T-helper 1 cell (primary cell): ENCODE measurements around the gene CCDC70.
"Not testable (repeated sequence)": the region's sequence is repeated elsewhere in the genome, so short reads cannot be mapped to it uniquely, and the experiment has no call there.

Experiments
- DNase-seq, 5 donors: peaks; one replicate each; pipeline ENCODE4 v3.0.0-alpha.2; 2012 to 2020
- total RNA-seq, 4 donors: gene quantifications; one replicate each; lab custom pipeline; 2026; lab: John Stamatoyannopoulos, UW

Gene CCDC70
- total RNA-seq: 0 reads per million in 4 donors

DNA sequence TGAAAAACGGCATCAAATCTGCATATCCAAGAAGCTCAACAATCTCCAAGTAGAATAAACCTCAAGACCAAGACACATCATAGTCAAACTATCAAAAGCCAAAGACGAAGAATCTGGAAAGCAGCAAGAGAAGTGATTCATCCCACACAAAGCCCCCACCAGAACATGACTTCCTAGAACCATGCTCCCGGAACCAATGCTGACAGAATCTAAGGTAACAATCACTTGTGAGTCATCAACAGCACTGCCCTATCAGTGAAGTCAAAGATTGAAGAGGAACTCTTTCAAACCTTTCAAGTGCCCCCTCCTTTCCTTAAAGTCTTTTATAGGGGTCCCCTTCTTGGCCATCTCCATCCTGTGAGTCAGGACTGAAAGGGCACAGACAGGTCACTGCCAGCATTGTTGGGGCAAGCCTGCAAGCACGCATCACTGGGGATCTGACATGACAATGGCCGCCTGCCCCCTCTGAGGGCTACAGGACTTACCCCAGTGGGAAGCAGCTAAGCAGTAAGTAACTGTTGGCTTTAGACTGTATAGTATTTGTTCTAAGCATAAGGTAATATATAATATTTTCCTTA is at the start of gene CCDC70:
Gene CCDC70 (plus strand): TSS at position 247 of the 578 bp plus-strand sequence. CDS start 3,443 bp downstream, outside the sequence.
- peak in 1 of 5 donors; percentile 38 for DNase-seq

DNA sequence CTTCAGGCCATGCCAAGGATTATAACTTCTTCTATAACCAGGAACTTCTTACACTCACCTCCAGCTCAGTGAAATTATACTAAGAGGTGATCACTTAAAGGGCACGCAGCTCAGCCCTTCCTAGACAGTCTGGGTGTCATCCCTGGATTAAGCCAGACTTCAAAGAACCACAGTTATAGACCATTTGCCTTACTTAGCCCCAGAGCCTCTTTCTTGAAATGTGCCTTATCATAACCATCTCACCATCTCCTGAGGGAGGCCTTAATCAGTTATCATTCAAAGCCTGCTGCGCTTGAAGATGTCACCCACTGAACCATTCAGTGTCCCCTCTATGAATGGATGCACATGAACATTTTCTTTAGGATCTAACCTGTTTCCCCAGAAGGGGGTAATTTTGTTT is 47.7 kb upstream of the CCDC70 start:
- no peak for DNase-seq

DNA sequence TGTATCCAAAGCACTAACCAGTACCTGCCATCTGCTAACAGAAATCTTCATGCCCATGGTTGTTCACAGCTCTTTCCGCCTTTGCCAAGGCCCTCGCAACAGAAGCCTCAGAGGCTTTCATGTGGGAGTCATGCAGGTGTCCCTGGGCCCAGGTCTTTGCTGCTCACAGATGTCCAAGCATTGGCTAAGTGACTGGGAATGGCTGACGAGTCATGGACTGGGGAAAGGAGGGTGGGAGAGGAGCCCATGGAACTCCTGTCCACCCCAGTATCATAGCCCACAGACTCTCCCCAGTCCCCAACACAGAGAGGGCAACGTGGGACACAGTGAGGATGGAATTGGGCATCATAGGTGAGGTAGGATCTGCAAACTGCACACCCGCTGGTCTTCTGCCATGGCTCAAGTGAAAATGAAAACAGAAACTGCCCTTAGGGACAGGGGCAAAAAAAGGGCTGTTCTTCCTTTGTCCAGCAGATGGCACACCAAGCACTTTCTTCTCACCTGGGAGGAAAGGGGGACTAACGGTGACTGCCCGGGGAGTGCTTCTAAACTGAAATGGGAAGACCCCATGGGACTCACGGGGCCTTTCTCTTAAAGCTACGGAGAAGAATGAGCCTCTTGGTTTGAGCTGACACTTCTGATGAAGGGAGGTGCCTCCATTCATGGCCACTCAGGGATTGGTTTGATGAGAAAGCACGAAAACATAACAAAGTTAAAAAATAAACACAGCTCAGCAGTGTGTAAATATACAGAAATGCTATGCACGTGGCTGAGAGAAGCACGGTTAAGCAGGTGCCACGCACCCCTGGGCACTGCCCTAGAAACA is 46.7 kb upstream of the CCDC70 start:
- peak; percentile 39 to 72 (median 58) for DNase-seq

DNA sequence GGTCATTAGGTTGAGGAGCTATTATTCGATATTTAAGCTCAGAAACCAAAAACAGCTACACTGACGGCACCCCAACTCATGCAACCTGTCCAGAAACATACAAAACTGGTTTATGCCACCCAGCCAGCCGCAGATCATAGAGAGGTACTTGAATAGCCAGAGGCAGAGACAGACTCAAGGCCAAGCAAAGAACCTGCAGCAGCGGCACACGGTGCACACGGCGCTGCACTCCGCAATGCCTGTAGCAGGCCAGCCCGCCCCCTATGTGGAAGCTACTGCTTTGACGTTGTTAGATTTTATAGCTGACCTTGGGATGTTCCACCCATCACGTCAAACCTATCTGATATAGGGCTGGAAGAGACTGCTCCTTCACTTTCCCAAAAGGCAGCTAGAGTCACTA is 45.9 kb upstream of the CCDC70 start:
- DNase-seq: no peak

DNA sequence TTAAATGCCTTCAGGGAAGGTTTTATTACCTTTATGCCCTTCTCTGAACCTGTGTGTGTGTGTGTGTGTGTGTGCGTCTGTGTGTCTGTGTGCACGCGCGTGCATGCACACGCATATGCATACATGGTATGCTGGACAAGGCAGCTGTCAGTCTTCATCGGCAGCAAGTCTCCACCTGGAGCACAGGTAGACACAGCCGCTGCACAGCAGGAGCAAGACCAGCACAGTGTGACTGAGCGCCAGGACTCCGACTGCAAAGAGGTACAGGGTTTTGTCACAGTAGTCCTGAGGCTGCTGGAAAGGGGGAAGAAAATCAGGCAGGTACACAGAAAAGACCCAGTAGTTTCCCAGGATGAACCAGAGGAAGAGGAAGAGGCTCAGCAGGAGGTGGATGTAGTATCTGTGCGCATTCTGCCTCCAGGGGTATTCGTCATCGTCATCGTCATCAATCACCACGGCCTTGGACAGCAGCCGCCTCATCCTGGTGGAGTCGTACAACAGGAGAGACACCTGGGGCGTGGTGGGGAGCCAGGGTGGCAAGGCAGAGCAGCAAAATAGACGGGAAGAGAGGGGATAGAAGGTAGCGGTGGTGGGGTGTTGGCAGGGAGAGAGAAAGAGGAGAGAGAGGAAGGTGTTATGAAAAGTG is 45.0 kb upstream of the CCDC70 start:
- no peak for DNase-seq

DNA sequence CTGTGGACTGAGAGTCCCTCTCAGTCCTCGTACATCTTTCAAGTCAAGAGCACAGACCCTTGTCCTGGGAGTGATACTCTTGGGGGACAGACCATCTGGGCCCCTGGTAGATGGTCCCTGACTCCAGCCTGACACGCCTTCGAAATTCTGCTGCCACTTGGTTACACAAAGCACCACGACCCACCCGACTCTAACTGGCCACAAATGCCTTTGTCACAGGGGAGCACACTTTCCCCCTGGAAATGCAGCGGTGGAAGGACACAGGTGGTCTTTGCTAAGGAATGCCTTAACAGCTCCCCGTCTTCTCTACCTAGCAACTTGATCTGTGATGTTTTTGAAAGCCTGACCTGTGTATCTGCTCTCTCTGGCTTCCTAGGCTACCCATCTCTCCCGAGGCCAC is 44.1 kb upstream of the CCDC70 start:
- no peak for DNase-seq

DNA sequence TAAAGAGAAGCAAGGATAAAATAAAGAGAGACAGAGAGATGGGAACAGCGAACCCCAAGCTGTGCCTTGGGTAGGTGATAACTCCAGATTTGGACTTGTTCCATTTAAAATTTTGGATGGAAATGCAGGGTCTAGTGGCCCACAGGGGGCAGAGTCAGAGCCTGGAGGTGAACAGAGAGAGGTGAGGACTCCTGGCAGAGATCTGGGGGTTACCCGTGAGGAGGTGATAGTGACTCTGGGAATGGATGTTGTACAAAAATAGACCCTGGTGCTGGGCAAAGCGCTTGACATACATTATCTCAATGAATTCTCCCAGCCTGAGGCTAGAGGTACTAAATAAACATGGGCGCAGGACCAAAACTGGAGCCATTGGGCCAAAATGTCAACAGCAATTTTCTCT is 43.5 kb upstream of the CCDC70 start:
- no peak for DNase-seq

DNA sequence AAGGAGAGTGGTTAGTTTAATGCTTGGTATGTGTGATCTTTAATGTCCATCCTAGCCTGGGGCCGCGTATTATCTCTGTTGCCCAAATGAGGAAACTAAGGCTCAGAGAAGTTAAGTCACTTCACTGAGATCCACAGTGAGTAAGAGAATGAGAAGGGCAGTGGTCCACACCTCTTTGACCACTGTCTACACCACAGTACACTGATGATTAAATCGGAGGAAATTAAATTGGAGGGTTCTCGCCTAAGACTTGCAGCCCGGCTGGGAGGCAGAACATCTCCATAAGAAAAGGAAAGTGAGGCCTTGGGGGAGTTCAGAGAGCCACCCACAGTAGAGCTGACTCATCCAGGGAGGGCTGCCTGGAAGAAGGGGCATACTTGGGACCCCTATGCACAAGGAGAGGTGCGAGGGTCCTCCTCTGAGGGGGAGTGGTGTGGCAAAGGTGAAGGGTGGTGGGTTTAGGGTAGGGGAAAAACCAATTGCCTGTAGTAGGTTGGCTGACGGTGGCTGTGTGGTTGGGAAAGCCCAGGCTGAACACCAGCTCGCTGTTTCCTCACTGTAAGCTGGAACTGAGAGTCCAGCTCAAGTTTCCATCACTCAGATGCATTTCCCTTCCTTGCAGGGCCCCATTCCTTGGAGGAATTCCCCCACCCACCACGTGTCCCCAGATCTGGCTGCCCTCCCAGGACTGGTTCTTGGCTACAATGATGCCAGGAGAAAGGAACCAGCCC is 42.8 kb upstream of the CCDC70 start:
- DNase-seq: no peak

DNA sequence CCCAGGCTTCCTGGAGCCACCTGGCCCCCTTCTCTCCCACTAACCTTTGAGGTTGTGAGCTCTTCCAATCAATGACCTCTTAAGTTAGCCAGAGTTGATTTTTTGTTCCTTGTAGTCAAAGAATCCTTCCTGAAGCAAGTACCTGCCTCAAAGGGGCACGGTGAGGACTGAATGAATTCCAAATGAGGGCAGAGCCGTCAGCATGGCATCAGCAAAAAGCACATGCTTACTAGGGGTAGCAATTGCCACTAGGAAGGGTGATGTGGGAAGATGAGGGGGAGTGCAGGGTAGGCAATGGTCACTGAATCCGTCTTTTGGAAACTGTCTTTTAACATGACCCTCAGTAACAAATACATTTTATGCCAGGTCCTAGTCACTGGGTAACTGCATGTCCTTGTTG is 42.2 kb upstream of the CCDC70 start:
- no peak for DNase-seq

DNA sequence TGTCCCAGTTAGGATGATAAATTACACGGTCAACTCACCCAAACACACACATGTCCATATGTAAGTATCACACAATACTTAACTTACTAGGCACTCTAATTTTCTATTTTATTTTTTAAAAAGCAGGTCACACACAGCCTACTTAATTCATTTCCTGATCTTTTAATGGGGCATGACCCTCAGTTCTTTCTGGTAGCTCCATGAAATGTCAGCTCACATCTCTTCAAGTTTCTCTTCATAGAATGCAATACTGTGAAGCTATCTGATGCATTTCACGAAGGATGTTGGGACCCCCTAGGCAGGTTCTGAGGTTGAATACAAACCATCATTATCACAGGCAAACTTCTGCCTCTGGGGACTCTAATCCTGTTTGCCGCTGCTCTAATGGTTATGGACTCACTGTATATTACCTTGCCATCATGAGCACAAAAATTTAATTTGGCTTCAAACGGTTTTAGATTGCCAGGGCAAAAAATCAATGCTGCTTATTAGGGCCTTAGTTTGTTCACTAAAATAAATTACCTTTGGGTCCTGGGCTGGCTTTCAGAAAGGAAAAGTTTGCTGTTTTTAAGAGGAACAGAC is 41.7 kb upstream of the CCDC70 start:
- no peak for DNase-seq

DNA sequence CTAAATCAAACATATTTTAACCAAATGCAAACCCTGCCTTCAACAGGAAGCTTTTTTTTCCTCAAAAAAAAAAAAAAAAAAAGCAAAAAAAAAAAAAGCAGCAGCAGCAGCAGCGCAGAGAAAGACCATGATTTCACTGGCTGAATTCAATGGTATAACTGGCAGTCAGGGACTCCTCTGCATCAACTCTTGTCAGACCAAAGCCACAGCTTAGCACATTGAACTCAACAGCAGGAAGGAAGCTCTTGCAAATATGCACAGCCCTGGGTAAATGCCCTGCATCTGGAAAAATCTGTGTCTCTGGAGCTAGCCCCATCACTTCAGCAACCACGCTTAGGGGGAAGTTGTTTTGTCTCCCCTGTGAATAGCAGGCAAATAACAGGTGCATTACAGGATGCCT is 40.2 kb upstream of the CCDC70 start:
- peak in 1 of 5 donors; percentile 57 for DNase-seq

DNA sequence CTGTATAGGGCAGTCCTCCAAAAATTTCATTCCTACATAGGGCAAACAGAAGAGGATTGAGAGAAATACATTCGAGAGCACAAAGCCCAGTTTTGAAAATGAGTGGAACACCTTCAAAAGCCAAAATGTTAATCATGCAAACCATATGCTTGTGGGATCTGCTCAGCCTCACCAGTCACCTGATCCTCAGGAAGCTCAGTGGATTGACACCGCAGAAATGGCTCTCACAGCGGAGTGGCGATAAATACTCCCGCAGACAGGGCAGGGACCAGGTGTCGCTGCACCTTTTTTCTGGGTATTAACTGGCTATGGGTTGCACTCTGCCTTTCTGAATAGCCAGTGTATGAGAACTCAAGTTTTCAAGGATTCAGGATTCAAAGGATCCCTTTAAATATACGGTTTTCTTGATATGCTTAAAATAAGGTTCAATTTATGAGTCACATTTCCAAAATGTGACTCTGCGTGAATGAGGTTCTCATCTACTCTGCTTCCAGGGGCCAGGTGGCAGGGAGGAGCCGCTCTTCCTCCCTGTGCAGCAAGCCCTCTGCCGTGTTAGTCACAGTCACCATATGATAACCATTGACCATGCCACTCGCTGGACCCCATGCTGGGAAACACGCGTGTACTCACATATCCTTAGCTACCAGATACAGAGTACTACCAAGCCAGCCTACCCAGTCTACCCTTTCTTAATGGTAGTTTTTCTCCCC is 39.5 kb upstream of the CCDC70 start:
- no peak for DNase-seq

DNA sequence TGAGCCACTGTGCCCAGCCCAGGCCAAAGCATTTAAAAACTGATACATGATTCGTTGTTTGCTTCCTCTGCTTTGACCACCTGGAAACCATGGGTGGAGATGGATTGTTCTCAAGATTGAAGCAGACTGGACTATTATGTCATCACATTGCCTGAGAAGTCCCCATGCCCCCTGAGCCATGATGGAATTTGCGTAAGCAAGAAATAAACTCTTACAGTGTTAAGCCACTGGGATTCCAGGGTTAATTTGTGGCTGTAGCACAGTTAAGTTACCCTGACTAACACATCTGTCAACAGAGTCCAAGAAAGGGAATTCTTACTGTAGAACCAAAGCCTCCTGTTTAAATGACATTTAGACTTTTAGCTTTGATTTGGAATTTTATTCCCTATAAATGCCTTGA is 38.4 kb upstream of the CCDC70 start:
- no peak for DNase-seq

DNA sequence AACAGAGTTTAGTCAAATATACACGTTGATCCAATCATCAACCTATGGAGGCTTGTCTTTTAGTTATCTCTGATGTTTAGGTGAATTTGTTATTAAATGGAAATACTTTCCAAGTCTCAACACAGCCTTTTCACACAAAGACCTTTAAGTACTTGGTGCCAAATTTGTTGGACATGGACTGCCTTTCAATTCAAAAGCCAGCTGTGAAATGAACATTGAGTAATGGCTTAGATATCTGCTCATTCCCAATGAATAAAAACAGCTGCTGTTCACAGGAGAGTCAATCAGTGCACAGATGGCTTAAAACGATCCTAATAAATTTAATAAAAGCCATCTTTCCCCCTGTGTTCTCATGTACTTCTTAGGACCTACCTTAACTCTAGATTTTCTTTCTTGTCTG is 37.9 kb upstream of the CCDC70 start:
- DNase-seq: no peak

DNA sequence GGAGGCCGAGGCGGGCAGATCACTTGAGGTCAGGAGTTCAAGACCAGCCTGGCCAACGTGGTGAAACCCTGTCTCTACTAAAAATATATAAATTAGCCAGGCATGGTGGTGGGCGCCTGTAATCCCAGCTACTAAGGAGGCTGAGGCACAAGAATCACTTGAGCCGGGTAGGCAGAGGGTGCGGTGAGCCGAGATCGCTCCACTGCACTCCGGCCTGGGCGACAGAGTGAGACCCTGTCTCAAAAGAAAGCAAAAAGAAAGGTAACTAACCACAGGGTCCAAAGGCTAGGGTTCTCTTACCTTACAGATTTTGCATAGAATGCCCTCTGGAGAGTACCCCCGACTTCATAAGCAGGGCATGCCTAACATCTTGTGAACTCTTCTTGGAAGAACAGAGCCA is 37.1 kb upstream of the CCDC70 start:
- not testable (repeated sequence) for DNase-seq

DNA sequence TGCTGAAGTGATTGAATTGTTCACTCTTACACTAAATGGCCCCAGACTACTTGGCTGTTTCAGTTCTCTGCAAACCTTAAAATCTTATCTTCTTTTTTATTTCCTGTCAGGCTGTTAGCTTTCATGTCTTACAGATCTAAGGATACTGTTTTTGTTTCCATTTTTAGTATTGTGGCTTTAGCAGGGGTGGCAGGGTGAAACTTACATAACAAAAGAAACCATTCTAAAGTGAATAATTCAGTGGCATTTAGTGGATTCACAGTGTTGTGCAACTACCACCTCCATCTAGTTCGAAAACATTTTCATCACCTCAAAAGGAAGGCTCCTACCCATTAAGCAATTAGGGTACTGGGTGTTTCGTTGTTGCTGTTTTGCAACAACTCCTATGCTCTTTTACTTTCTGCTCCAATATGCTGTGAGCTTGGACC is 36.6 kb upstream of the CCDC70 start:
- peak in 1 of 5 donors; percentile 83 for DNase-seq

DNA sequence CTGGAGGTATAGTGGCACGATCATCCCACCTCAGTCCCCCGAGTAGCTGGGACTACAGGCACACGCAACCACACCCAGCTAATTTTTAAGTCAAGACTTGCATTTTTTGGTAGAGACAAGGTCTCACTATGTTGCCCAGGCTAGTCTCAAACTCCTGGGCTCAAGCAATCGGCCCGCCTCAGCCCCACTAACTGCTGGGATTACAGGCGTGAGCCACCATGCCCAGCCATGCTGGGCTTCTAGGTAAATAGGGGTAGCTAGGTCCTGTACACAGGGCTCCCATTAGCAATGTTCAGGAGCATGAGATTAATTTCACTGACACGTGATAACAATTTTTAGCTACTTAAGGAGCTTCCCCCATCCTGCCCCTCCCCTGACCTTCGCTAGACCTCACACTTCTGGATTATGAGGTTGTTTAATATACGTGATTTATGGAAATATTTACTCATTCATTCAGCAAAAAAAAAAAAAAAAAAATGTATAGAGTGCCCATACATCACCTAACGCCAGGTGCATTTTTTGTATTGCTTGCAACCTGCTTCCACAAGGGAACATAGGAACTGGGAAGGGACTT is 36.0 kb upstream of the CCDC70 start:
- no peak for DNase-seq

DNA sequence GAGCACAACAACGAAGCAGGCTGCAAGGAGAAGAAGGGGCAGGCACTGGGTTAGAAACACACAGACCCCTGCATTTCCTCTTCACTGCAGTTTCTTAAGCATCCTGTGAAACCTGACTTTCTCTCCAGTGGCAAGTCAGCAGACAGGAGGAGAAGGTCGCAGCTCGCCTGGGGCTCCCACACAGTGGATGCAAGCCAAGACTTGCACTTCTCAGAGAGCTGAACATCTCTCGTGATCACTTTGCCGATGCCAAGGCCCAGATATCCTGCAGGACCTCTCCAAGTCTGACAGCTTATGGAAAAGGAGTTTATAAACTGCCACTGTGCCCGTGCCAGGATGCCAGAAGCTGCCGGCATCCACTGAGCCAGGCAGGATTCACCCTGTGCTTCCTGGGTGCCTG is 35.2 kb upstream of the CCDC70 start:
- DNase-seq: no peak

DNA sequence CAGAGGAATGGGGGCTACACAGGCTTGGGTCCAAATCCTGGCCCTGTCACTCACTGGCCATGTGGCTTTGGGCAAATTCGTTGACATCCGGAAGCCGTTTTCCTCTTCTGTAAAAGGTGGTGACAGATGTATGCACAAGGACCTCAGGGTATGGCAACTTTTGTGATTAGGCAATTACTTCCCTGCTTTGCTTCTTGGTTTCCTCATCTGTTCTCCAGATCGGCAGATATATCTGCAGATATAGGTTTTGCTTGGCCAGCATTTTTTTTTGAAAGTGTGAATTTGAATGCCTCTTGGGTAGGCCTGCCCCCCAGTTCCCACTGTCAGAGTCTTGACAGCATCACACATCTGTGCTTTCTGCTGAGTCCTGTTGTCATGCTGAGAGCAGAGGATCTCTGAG is 34.5 kb upstream of the CCDC70 start:
- DNase-seq: no peak

DNA sequence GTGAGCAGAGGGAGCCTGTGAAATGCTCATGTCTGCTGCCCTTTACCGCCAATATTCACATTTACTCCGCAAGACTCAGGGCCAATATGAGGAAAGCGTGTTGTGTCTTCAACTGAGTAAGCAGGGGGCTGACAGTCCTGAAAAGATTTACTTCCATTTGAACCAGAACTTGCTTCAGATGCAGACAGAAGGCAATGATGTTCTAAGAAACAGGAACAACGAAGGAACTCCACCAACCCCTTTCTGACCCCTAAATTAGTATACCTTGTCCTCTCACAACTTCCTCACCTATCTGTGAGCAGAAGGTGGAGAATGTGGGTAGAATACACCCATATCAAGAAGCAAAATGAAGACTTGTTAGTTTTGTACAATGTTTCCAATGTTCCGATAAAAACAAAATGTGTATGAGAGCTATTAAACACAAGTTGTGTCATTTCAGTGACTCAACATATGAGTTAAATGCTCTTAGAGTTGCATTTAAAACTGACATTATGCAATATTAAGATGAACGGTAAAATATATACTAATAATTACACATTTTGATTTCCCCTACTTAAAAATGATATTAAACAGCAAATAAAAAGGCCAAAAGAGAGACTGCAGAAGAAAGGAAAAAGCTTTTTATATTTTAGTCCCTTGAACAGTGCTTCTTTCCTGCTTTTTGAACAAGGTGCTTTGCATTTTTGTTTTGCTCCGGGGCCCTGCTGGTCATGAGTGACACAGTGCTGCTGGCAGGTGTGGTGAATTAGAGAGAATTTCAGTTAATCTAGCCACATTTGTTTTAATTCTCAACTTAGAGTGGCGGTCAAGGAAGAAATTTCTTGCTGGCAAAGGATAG is 32.8 kb upstream of the CCDC70 start:
- no peak for DNase-seq

DNA sequence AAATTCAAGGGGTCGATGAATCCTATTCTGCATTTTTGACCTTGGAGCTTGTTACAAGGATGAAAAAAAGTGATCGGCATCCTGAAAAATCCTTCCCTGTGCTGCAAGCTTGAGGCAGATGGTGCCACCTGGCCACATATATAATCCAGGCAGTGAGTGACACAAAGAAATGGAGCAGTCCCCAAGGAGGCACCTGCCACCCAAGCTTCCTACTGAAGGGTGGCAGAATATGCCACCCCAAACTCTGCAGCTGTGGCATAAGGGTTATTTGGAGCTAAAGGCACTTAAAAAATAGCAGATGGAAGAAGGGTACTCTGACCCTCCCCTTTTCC is 32.2 kb upstream of the CCDC70 start:
- no peak for DNase-seq
